ENCODE data around the gene PTGR1.
"Not testable (repeated sequence)": the region's sequence is repeated elsewhere in the genome, so short reads cannot be mapped to it uniquely, and the experiment has no call there.

The PTGR1 gene

GRCh38 chr9:111613436-111614040 lies 14.1 kb upstream of the PTGR1 start:
- DNase-seq (ENCODE audit: low read depth in 2 of 2), result no peak

DNA sequence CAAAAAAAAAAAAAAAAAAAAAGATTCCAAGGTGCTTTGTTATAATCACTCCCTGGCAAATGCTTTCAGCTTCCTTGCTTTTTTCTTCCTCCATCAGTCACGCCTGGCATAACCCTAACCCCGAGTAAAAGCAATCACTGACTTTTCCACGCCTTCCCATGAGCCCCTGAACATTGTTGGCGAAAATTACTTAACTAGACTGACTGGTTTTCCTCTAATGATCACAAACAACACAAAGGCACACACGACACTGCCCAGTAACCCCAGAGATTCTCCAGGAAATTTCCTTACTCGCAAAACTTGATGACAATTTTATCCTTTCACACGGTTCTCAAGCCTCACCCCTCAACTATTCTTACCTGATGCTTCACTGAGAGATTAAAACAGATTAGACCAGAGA lies 11.4 kb upstream of the PTGR1 start:
- no peak for DNase-seq (ENCODE audit: low read depth in 2 of 2)

DNA sequence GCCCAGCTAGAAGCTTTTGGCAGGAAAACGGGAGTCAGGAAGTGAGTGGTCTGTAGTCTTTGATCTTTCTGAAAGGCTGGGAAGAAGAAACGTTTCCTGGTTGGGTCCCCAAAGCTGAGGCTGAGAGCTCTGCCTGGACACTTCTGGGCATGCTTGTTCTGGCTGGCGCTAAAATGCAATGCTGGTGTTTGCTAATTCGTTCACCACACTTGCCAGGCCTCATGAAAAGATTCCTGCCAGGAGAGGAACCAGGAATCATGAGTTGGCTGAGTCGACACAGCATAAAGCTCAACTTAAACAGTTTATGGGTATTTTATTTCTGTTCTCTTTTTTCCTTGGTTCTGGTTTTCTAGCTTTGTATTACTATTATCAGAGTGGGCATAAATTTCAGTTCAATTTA lies 10.7 kb upstream of the PTGR1 start:
- no peak for DNase-seq (ENCODE audit: low read depth in 2 of 2)

DNA sequence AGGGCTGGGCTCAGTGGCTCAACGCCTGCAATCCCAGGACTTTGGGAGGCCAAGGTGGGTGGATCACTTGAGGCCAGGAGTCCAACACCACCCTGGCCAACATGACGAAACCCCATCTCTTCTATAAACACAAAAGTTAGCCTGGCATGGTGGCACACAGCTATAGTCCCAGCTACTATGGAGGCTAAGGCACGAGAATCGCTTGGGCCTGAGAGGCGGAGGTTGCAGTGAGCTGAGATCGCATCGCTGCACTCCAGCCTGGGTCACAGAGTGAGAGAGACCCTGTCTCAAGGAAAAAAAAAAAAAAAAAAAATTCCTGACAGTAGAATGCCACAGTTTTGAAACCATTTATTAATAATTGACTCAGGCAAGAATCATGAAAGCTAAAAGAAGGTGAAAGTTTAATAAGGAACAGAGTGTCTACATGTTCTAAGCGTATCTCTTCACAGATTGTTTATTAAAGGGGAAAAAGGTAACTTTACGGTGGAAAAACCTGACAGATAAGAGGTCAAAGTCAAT lies 5.7 kb upstream of the PTGR1 start:
- no peak for DNase-seq (ENCODE audit: low read depth in 2 of 2)

DNA sequence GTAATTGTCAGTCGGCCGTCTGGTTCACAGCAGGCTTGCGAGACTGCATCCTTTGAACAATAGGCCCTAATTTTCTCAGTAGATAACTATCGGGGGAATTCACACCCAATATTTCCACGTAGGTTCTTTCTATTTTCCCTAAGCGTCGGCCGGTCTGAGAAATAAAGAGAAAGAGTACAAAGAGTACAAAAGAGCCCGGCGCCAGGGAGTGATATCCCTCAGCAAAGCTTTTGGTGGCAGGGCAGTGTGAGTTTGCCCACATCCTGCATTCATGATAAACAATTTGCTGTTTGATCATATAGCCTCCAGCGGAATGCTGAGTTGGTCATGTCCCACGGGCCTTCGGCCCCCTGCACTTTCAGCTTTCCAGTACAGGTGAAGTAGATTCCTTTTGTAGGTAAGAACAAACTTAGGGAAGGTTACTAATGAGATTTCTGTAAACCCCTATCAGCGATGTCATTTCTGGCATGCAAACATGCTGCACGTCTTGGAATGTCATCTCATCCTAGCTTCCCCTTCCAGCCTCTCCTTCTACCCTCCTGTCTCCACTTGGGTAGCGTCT lies 4.7 kb upstream of the PTGR1 start:
- DNase-seq (ENCODE audit: low read depth in 2 of 2), result no peak

DNA sequence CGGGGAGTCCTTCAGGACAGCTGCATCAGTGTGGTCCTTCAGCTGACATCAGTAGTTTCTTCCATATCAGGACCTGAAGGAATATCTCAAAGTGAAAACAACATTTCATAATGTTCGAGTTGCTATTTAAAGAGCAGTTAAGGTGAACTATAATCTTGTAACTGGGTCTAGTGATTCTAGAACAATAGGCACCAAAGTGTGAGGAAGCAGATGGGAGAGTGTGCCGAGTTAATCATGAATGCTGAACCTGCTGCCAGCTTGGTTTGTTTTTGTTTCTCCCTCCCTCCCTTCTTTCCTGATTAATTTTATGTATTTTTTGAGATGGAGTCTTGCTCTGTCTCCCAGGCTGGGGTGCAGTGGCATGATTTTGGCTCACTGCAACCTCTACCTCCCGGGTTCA lies 3.6 kb upstream of the PTGR1 start:
- no peak for DNase-seq (ENCODE audit: low read depth in 2 of 2)

GRCh38 chr9:111601237-111602018 lies 2.0 kb upstream of the PTGR1 start:
- DNase-seq (ENCODE audit: low read depth in 2 of 2), result no peak

DNA sequence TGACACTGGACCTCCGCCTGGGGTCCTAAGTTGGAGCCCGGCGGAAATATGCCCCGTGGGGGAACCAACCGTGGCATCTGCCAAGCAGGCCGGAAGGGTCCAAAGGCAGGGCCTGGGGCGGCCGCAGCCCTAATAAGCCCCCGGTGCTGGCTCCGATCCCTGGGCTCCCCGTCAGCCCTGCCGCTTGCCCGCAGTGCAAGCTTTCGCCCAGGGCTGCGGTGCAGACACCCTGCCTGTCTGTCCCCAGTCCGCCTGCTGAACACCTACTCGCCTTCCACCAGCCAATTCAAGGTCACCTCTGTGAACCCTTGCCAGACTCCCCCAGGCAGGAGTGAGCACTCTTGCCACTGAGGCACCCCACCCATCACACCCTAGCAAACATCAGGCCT lies 502 bp upstream of the PTGR1 start:
- no peak for DNase-seq (ENCODE audit: low read depth in 2 of 2)

- no peak for DNase-seq (ENCODE audit: low read depth in 2 of 2)
These were observed 735 bp downstream of the PTGR1 start for GRCh38 chr9:111598733-111599091.

DNA sequence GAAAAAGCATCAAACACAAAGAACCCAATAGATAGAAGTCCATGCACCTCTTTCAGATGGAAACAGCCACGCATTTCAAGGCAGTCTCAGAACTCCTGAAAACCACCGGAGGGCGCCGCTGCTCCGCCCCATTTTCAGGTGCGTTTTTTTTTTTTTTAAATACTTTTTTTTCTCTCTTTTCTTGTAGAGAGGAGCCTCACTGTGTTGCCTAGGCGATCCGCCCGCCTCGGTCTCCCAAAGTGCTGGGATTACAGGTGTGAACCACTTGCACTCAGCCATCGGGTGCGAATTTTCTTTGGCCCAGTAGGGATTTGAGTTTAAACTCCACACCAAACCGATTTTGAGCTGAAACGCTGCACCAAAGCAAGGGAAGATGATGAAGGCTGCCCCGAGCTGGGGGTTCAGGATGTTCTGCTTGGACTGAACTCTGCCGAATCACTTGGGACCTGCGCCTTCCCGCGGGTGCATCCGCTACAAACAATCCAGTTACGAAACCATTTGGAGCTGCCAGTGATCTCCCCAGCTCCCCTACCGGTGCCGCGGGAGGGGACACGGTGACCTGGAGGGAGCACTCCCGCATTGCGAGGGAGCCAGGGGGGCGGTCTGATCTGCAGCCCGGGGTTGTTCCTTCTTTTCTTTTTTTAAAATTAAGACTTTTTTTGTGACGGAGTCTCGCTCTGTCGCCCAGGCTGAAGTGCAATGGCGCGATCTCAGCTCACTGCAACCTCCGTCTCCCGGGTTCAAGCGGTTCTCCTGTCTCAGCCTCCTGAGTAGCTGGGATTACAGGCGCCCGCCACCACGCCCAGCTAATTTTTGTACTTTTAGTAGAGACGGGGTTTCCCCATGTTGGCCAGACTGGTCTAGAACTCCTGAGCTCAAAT lies 1.4 kb downstream of the PTGR1 start:
- peak in 1 of 2 donors; percentile 13 for DNase-seq (ENCODE audit: low read depth in 2 of 2)

DNA sequence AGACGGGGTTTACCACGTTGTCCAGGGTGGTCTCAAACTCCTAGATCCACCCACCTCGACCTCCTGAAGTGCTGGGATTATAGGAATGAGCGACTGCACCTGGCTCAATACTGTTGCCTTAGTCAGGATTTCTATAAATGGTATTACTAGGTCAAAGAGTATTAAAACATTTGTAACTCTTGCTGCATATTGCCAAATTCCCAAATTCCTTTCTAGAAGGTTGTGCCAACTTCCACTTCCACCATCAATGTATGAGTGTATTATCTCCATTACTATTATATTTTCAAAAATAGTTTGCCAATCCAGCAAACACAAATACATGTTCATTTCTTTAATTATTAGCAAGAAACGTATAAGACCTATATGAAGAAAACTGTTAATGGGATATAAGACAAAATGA lies 10.6 kb downstream of the PTGR1 start:
- DNase-seq (ENCODE audit: low read depth in 2 of 2), result no peak

DNA sequence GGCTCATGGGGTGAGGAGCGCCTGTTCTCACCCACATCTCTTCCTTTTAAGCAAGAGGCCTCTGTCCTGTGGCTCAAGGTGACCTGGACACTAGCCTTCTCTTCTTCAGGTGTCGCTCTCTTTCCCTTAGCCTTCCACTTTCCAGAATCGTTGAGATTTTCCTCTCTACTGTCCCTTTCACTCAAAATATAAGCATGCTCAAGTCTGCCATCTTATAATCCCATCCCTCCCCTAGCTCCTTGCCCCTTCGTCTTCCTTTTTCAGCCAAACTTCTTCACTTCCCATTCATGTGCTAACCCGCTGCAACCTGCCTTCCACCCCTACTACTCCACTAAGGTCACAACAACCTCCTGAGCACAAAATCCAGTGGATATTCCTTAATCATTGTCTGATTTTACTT lies 13.1 kb downstream of the PTGR1 start:
- DNase-seq (ENCODE audit: low read depth in 2 of 2), result no peak

DNA sequence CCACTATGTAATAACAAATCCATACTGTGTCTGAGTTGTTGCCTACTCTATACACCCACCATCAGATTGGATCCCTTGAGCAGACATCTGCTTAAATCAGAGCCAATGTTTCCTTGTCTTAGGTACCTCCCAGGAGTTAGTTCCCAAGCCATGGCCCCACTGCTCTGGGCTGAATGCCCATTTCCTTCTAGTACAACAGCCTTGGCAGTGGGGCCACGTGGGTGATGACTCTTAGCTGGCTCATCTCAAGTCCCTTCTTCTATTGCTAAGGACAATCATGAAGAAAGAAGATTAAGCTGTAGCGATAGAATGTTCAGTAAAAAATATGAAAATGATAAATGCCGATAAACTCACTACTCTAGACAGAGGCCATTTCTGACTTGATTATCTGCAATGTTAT lies 16.6 kb downstream of the PTGR1 start:
- no peak for DNase-seq (ENCODE audit: low read depth in 2 of 2)

GRCh38 chr9:111572950-111573604 lies 26.4 kb downstream of the PTGR1 start:
- no peak for DNase-seq (ENCODE audit: low read depth in 2 of 2)

- not testable (repeated sequence) for DNase-seq (ENCODE audit: low read depth in 2 of 2)
These were observed 31.3 kb downstream of the PTGR1 start for GRCh38 chr9:111568127-111568526.

DNA sequence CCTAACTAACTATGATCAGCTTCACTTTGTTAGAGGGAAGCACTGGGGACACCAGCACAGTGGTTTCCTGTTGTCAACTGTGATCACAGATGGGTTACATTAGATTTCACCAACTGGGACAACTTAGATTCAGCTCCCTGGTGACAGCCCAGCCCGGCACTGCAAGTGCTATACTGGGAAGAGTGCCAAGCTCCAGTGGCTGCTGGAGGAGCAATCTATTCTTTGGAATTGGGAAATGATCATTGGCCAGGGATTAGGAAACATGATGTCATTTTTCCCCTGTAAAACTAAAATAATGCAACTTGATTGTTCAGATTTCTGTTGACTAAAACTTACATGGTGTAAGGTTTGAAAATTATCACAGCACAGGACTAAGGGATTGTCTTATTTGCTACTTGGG lies 33.2 kb downstream of the PTGR1 start:
- DNase-seq (ENCODE audit: low read depth in 2 of 2), result no peak

DNA sequence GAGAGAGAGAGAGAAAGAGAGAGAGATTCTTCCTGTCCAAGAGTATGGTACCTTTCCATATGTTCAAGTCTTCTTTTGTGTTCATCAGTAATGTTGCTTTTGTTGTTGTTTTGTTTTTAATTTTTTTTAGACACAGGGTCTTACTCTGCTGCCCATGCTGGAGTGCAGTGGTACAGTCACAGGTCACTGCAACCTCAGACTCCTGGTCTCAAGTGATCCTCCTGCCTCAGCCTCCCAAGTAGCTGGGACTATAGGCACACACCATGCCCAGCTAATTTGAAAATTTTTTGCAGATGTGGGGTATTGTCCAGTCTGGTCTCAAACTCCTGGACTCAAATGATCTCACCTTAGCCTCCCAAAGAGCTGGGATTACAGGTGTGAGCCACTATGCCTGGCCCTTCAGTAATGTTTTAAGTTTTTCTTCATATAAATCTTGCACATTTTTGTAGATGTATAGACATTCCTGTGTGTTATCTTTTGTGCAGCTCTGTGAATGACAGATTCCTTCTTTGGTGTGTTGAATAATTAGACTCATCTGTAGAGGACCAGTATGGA lies 38.2 kb downstream of the PTGR1 start:
- no peak for DNase-seq (ENCODE audit: low read depth in 2 of 2)

DNA sequence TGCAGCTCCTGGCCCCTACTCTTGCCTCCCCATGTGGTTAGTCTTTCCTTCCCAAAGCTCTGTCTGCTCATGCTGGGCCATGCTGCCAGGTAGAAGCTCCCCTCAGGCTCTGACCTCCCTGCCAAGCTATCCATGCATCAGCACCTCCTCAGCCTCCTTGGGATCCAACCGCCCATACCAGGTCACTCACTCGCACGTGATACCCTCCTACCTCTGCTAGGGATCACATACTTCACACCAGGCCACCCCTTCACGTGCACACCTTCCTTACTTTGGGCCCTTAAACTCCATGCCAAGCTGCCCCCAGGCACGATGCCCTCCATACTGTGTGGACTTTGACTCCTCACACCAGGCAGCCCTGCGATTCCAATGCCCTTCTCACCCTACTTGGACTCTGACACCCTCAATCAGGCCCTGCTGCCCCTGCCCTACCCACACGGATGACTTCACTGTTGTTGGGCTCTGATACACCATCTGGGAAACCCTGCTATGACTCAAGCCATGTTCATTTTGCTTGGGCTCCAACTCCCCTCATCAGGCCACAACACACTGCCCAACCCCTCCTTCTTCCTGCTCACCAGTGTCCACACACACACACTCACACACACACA lies 40.3 kb downstream of the PTGR1 start:
- no peak for DNase-seq (ENCODE audit: low read depth in 2 of 2)

DNA sequence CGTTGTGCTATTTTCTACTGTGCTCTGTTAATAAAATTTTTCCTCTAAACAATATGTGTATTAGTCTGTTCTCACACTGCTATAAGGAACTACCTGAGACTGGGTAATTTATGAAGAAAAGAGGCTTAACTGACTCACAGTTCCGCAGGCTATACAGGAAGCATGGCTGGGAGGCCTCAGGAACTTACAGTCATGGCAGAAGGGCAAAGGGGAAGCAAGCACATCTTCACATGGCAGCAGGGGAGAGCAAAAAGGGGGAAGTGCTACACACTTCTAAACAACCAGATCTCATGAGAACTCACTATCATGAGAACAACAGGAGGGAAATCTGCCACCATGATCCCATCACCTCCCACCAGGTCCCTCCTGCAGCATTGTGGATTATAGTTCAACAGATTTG lies 44.0 kb downstream of the PTGR1 start:
- not testable (repeated sequence) for DNase-seq (ENCODE audit: low read depth in 2 of 2)

DNA sequence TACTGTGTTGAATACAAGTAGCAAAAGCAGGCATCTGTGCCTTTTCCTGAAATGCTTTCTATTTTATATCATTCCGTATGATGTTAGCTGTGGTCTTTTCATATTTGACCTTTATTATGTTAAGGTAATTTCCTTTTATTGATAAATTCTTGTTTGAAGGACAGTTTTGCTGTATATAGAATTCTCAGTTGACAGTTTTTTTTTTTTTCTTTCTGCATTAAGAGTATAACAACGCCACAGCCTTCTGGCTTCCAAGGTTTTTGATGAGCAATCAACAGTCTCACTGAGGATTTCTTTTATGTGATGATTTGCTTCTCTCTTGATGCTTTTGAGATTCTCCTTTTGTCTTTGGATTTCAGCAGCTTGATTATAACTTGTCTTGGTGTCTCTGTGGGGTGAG lies 50.8 kb downstream of the PTGR1 start:
- DNase-seq (ENCODE audit: low read depth in 2 of 2), result no peak

Measured in stimulated activated CD8-positive, alpha-beta memory T cell treated with anti-CD3 and anti-CD28 coated beads, Interleukin-15, amount 100 ng/mL, for 48 hours (primary cell).